Kidney epithelial cell (primary cell): ENCODE data around the gene ALDH8A1. TPM values are rescaled to one million over a fixed set of nuclear protein-coding genes. Genes with fewer than 3 reads are reported as not detected.

Source experiments
- DNase-seq: peaks from one replicate; pipeline ENCODE4 v3.0.0-alpha.2; 2010; ENCODE audit warnings: low read depth
- H3K27me3 ChIP-seq: 2 replicates; pipeline ENCODE4 v1.6.0; 2011; ENCODE audit warnings: low read length; ENCODE audit not compliant: control insufficient read depth, insufficient read depth
- H3K36me3 ChIP-seq: 2 replicates; pipeline ENCODE4 v1.5.1; 2011; ENCODE audit warnings: low read length; ENCODE audit not compliant: control insufficient read depth, insufficient read depth
- H3K4me3 ChIP-seq: 2 replicates; pipeline ENCODE4 v1.5.1; 2011; ENCODE audit warnings: low read depth, mild to moderate bottlenecking, control low read depth, low read length
- total RNA-seq: library from RNA; depleted of rRNA; stranded (reverse); fragments of >200 nt; gene quantifications from 2 replicates; pipeline ENCODE4 v1.2.3, GENCODE V29; 2015
- TF ChIP-seq, protein P1 (sequence below): IDR thresholded peaks from 2 replicates; pipeline ENCODE4 v1.5.1; 2011; ENCODE audit warnings: mild to moderate bottlenecking, moderate library complexity, low read length, control low read depth, inconsistent platforms; ENCODE audit not compliant: insufficient read depth, poor library complexity, severe bottlenecking

ALDH8A1 gene
- total RNA-seq, 1 donor from 2014 or later, result 0.46 TPM

DNA sequence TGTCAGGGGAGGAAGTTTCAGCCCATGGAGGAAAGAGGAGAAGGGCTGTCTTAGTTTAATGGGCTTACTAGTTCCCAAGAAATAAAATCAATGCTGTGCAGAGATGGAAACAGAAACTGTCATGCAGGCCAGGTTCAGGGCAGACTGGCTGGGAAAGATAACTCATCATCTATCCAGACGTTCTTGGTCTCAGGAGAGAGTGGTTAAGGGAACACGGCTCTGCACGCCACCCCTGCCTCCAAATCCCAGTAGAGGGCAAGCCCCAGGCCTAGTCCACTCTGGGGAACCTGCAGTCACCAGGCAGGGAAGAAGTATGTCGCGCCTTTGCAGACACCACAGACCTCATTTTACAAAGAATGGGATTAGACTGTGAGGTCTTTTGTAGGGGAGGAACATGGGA, 12.5 kb downstream of the ALDH8A1 start:
- H3K4me3 ChIP-seq, result no peak overlapping the region
- no peaks in the 10 kb centered on the region for H3K27me3 ChIP-seq
- DNase-seq, result no peak
- no peaks in the 10 kb centered on the region for H3K36me3 ChIP-seq
- TF ChIP-seq, protein P1, sequence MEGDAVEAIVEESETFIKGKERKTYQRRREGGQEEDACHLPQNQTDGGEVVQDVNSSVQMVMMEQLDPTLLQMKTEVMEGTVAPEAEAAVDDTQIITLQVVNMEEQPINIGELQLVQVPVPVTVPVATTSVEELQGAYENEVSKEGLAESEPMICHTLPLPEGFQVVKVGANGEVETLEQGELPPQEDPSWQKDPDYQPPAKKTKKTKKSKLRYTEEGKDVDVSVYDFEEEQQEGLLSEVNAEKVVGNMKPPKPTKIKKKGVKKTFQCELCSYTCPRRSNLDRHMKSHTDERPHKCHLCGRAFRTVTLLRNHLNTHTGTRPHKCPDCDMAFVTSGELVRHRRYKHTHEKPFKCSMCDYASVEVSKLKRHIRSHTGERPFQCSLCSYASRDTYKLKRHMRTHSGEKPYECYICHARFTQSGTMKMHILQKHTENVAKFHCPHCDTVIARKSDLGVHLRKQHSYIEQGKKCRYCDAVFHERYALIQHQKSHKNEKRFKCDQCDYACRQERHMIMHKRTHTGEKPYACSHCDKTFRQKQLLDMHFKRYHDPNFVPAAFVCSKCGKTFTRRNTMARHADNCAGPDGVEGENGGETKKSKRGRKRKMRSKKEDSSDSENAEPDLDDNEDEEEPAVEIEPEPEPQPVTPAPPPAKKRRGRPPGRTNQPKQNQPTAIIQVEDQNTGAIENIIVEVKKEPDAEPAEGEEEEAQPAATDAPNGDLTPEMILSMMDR, result no peak

DNA sequence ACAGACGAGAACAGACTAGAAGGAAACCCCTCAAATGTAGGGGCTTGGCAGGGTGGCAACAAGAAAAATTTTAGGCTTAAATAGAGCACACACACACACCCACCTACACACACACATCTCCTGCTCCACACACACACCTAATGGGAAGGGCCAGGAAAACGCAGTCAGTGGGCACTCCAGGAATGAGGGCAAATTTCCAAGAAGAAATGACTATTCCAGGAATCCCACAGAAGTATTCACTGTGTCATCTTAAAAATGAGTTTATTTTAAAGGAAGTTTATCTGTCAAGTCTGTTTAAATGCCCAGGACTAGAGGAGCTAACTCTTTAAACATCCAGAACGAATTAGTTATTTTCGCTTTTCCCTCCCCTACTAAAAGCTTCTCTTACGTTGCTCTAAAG, 13.0 kb downstream of the ALDH8A1 start:
- Histone ChIP-seq H3K36me3 (no peaks in the 10 kb centered on the region), H3K4me3 (no peak overlapping the region), H3K27me3 (no peaks in the 10 kb centered on the region)
- TF ChIP-seq, protein P1, result no peak
- no peak for DNase-seq

DNA sequence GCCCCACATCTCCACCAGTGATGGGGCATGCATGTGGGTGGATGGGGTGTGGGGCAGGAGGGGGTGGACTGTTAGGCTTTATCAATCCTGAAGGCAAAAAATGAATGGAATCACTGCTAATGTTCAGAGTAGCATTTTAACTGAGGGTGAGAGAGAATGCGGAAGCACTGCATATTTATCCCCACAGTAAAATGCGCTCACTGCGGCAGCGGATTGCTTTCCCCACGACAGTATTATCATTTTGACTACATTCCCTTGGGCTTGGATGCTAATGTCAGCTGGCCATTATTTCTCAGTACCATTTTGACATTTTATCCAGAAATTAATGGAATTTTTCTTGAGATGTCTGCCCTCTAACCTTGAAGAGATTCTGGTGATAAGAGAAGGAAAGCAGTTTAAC, 13.4 kb downstream of the ALDH8A1 start:
- Histone ChIP-seq H3K36me3 (no peaks in the 10 kb centered on the region), H3K27me3 (no peaks in the 10 kb centered on the region), H3K4me3 (no peak overlapping the region)
- TF ChIP-seq, protein P1, result no peak
- DNase-seq, result no peak

DNA sequence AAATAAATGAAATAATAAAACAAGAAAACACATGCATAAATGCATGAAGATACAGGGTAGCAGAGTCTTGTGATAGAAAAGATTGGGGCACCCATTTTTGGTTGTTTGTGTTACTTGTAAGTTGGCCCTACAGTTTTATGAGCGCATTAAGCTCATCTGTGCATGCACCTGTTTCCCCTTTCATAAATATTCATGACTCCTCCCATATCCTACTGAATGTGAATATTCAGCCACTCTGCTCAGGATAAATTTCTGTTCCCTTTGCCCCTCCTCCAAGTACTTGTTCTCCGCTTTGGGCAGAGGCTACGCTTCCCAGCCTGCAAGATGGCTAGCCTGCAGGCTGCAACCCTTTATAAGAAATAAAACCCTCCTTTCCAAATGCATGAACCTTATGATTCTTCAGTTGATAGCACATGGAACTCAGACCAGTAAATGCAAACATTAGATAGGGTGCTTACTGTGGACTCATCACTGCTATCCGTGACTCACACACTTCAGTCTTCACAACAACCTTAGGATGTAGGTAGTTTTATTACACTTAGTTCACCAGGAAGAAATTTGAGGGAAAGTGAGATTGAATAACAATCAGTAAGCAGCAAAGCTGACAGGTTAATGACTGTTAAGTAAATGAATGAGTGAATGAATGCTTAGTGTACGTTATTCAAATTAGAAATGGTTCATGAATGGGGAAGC, 15.0 kb downstream of the ALDH8A1 start:
- TF ChIP-seq, protein P1, result no peak
- peak; percentile 61 for DNase-seq
- Histone ChIP-seq H3K27me3 (no peaks in the 10 kb centered on the region), H3K36me3 (no peaks in the 10 kb centered on the region), H3K4me3 (no peak overlapping the region)

DNA sequence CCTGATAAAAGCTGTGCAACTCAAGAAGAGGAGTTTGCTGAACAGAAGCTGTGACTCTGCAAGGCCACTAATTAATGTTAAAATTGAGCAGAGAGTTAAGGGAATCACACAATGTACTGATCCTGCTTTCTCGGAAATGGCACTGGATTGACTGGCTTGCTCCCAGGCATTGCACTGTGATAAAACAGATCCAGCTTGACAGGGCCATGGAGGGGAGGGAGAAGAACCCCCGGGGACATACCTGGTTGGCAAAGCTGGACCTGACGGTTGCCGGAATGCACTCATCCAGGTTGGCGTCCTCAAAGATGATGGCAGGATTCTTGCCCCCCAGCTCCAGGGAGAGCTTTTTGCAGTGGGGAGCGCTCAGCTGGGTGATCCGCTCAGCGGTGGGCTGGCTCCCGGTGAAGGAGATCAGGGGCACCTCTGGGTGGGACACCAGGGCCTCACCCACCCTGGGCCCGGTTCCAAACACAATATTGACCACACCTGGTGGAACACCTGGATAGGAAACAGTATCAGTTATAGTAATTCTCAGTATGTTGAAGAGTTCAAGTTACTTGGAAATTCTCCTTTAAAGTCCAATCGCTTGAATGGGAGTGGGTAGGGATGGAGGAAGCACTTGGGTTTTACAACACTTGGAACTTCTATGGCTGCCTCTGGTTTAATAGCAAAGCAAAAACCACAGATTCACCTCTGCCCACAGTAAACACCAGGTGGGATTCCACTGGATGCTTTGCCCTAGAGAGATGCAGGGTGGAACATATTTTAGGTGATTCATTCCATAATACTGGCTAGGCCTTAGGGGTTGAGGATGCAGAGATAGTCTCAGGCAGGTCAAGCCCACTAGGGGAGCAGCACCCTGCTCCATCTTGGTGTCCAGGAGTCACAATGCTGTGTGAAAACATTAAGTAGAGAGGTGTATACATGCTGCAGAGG, 17.1 kb downstream of the ALDH8A1 start:
- H3K36me3 ChIP-seq, result no peaks in the 10 kb centered on the region
- DNase-seq, result no peak
- H3K27me3 ChIP-seq, result no peaks in the 10 kb centered on the region
- H3K4me3 ChIP-seq, result no peak overlapping the region
- TF ChIP-seq, protein P1, result no peak
